H9 (cell line): ENCODE measurements around the gene HHATL. TPM values are rescaled to one million over a fixed set of nuclear protein-coding genes. Genes with fewer than 3 reads are reported as not detected.

Source experiments
- DNase-seq: peaks from one replicate; pipeline ENCODE4 v3.0.0-alpha.2; 2017
- H2AFZ ChIP-seq: one replicate; pipeline ENCODE4 v1.6.1; 2013; ENCODE audit warnings: mild to moderate bottlenecking, low read length, control low read depth, moderate library complexity
- H2AK5ac ChIP-seq: 2 replicates; pipeline ENCODE4 v1.6.1; 2013; ENCODE audit warnings: low read length, control low read depth, mixed read lengths; ENCODE audit not compliant: insufficient read length
- H2BK120ac ChIP-seq: one replicate; pipeline ENCODE4 v1.6.1; 2013; ENCODE audit warnings: low read depth, mild to moderate bottlenecking, low read length, control low read depth, inconsistent platforms; ENCODE audit not compliant: poor library complexity, severe bottlenecking
- H2BK12ac ChIP-seq: 2 replicates; pipeline ENCODE4 v1.6.1; 2013; ENCODE audit warnings: low read length, control low read depth, mixed read lengths, low read depth; ENCODE audit not compliant: insufficient read length
- H2BK15ac ChIP-seq: 2 replicates; pipeline ENCODE4 v1.6.1; 2013; ENCODE audit warnings: low read depth, low read length, control low read depth
- H2BK20ac ChIP-seq: one replicate; pipeline ENCODE4 v1.6.1; 2013; ENCODE audit warnings: low read depth, mild to moderate bottlenecking, low read length, control low read depth, inconsistent platforms; ENCODE audit not compliant: poor library complexity, severe bottlenecking
- H2BK5ac ChIP-seq: 2 replicates; pipeline ENCODE4 v1.6.1; 2013; ENCODE audit warnings: low read length, control low read depth, mixed read lengths; ENCODE audit not compliant: insufficient read length
- H3K14ac ChIP-seq: 2 replicates; pipeline ENCODE4 v1.6.1; 2013; ENCODE audit warnings: low read length, control low read depth; ENCODE audit not compliant: insufficient read depth
- H3K18ac ChIP-seq: 2 replicates; pipeline ENCODE4 v1.6.1; 2013; ENCODE audit warnings: low read depth, mild to moderate bottlenecking, mixed read lengths, low read length, control low read depth; ENCODE audit not compliant: insufficient read length
- H3K23ac ChIP-seq: 2 replicates; pipeline ENCODE4 v1.6.1; 2013; ENCODE audit warnings: low read length, control low read depth, mixed read lengths, low read depth; ENCODE audit not compliant: insufficient read length
- H3K23me2 ChIP-seq: 2 replicates; pipeline ENCODE4 v1.6.1; 2013; ENCODE audit warnings: low read depth, mild to moderate bottlenecking, mixed read lengths, low read length, control low read depth; ENCODE audit not compliant: insufficient read length, poor library complexity, severe bottlenecking
- H3K27ac ChIP-seq: 2 replicates; pipeline ENCODE4 v1.5.1; 2013; ENCODE audit warnings: low read length, control low read depth, mixed read lengths, low read depth; ENCODE audit not compliant: insufficient read length
- H3K27me3 ChIP-seq: 2 replicates; pipeline ENCODE4 v1.6.1; 2013; ENCODE audit warnings: low read length, control low read depth, inconsistent platforms; ENCODE audit not compliant: insufficient read depth
- H3K4ac ChIP-seq: 2 replicates; pipeline ENCODE4 v1.6.1; 2013; ENCODE audit warnings: low read depth, mild to moderate bottlenecking, control low read depth, inconsistent platforms, low read length, moderate library complexity
- H3K4me1 ChIP-seq: 2 replicates; pipeline ENCODE4 v1.6.1; 2013; ENCODE audit warnings: low read length, control low read depth, inconsistent platforms; ENCODE audit not compliant: insufficient read depth
- H3K4me2 ChIP-seq: 2 replicates; pipeline ENCODE4 v1.6.1; 2013; ENCODE audit warnings: low read length, control low read depth, mixed read lengths; ENCODE audit not compliant: insufficient read length, insufficient read depth
- H3K56ac ChIP-seq: 2 replicates; pipeline ENCODE4 v1.6.1; 2013; ENCODE audit warnings: low read depth, mild to moderate bottlenecking, mixed read lengths, low read length, control low read depth; ENCODE audit not compliant: insufficient read length
- H3K79me1 ChIP-seq: 2 replicates; pipeline ENCODE4 v1.6.1; 2013; ENCODE audit warnings: low read depth, mild to moderate bottlenecking, moderate library complexity, low read length, control low read depth, inconsistent platforms; ENCODE audit not compliant: insufficient read depth, poor library complexity, severe bottlenecking
- H3K79me2 ChIP-seq: 2 replicates; pipeline ENCODE4 v1.6.1; 2013; ENCODE audit warnings: low read length, control low read depth, inconsistent platforms; ENCODE audit not compliant: insufficient read depth
- H3K9ac ChIP-seq: 2 replicates; pipeline ENCODE4 v1.6.1; 2013; ENCODE audit warnings: low read length, control low read depth, mixed read lengths; ENCODE audit not compliant: insufficient read length; ENCODE audit errors: extremely low read depth
- H3K9me3 ChIP-seq: one replicate; pipeline ENCODE4 v1.6.1; 2013; ENCODE audit warnings: low read depth, low read length, inconsistent platforms; ENCODE audit not compliant: control insufficient read depth
- H3T11ph ChIP-seq: one replicate; pipeline ENCODE4 v1.6.1; 2013; ENCODE audit warnings: mild to moderate bottlenecking, low read length, control low read depth, inconsistent platforms
- H4K20me1 ChIP-seq: one replicate; pipeline ENCODE4 v1.6.1; 2013; ENCODE audit not compliant: control insufficient read depth, insufficient read length, insufficient read depth
- H4K5ac ChIP-seq: 2 replicates; pipeline ENCODE4 v1.6.1; 2013; ENCODE audit warnings: low read depth, mild to moderate bottlenecking, mixed read lengths, low read length, control low read depth; ENCODE audit not compliant: insufficient read length
- H4K8ac ChIP-seq: replicated peaks from 2 replicates; pipeline ENCODE4 v1.6.1; 2013; ENCODE audit warnings: low read length, control low read depth, mixed read lengths, low read depth; ENCODE audit not compliant: insufficient read length
- H4K91ac ChIP-seq: 2 replicates; pipeline ENCODE4 v1.6.1; 2013; ENCODE audit warnings: low read depth, mild to moderate bottlenecking, moderate library complexity, mixed read lengths, low read length, control low read depth; ENCODE audit not compliant: insufficient read length
- H3K27ac Mint-ChIP-seq, 3 experiments: 2 replicates in 2 of 3; 3 replicates in 1 of 3; pipeline ENCODE4 v1.8.0; 2020 to 2021; ENCODE audit warnings: mixed read lengths in 3 of 3, mild to moderate bottlenecking in 1 of 3, moderate library complexity in 1 of 3
- H3K27me3 Mint-ChIP-seq: 2 replicates; pipeline ENCODE4 v1.8.0; 2021; ENCODE audit warnings: low read depth, mild to moderate bottlenecking, moderate library complexity, mixed read lengths
- H3K36me3 Mint-ChIP-seq, 3 experiments: 2 replicates in 2 of 3; 3 replicates in 1 of 3; pipeline ENCODE4 v1.8.0; 2020 to 2021; ENCODE audit warnings: low read depth in 3 of 3, mixed read lengths in 3 of 3; ENCODE audit not compliant: insufficient read depth in 1 of 3
- H3K4me1 Mint-ChIP-seq, 2 experiments: 2 replicates each; pipeline ENCODE4 v1.8.0; 2020; ENCODE audit warnings: mixed read lengths in 2 of 2
- H3K4me3 Mint-ChIP-seq, 2 experiments: 2 replicates in 1 of 2; 3 replicates in 1 of 2; pipeline ENCODE4 v1.8.0; 2020 to 2021; ENCODE audit warnings: mild to moderate bottlenecking in 2 of 2, mixed read lengths in 2 of 2, moderate library complexity in 1 of 2
- H3K9me3 Mint-ChIP-seq, 2 experiments: 2 replicates in 1 of 2; 3 replicates in 1 of 2; pipeline ENCODE4 v1.8.0; 2020; ENCODE audit warnings: mild to moderate bottlenecking in 2 of 2, mixed read lengths in 2 of 2, moderate library complexity in 1 of 2
- CTCF ChIP-seq: fragments of 200-600 bp; sonication (generic); conservative IDR thresholded peaks from 3 replicates; pipeline ENCODE4 v1.8.0; 2021; ENCODE audit warnings: antibody characterized with exemption, mild to moderate bottlenecking
- WGBS: extraction: QIAGEN DNeasy Blood & Tissue Kit; methylation state at CpG from one replicate; pipeline ENCODE4 v1.1.7; 2013; ENCODE audit warnings: missing lambda C conversion rate, low lambda C conversion rate, mixed read lengths; ENCODE audit not compliant: insufficient read length; ENCODE audit errors: extremely low coverage; 5-methylcytosine and 5-hydroxymethylcytosine counted together
- total RNA-seq: library from RNA; stranded (reverse); gene quantifications from 2 replicates; pipeline ENCODE4 v1.2.1, GENCODE V29; 2021

The HHATL gene
- total RNA-seq, 1 experiment from 2014 or later = 0.46 TPM

- H4K91ac ChIP-seq = no peak overlapping the region
- peaks cover 6 to 10% of the 10 kb centered on the region in 2 experiments for H3K9me3 Mint-ChIP-seq
- H3K36me3 Mint-ChIP-seq = peaks cover 0 to 9% (median 0%) of the 10 kb centered on the region in 3 experiments; a peak in 2 of 7 replicates
- H2BK12ac ChIP-seq = no peak overlapping the region
- no peak overlapping the region for H2BK120ac ChIP-seq
- no peak overlapping the region for H2BK15ac ChIP-seq
- no peaks in the 10 kb centered on the region for H3K79me2 ChIP-seq
- no peak overlapping the region for H2AK5ac ChIP-seq
- no peak overlapping the region for H3T11ph ChIP-seq
- no peaks in the 10 kb centered on the region for H3K79me1 ChIP-seq
- no peak for DNase-seq
- whole genome bisulfite sequencing = no CpG with 5 or more reads among the region's 3 CpGs
- H2BK5ac ChIP-seq = no peak overlapping the region
- H3K23ac ChIP-seq = no peak overlapping the region
- H3K4me1 Mint-ChIP-seq = peaks cover 9% of the 10 kb centered on the region in 2 experiments
- H3K4ac ChIP-seq = no peak overlapping the region
- no peak overlapping the region for H2AFZ ChIP-seq
- peaks cover 5% of the 10 kb centered on the region for H3K9me3 ChIP-seq
- no peaks in the 10 kb centered on the region for H3K27me3 ChIP-seq
- H4K8ac ChIP-seq = no peak overlapping the region
- no peak for TF ChIP-seq CTCF
- H2BK20ac ChIP-seq = no peak overlapping the region
- no peaks in the 10 kb centered on the region for H3K4me1 ChIP-seq
- no peak overlapping the region for H3K18ac ChIP-seq
- H3K56ac ChIP-seq = no peak overlapping the region
- no peak overlapping the region for H3K14ac ChIP-seq
- no peak overlapping the region for H3K27ac Mint-ChIP-seq
- no peak overlapping the region for H3K9ac ChIP-seq
- no peak overlapping the region for H4K5ac ChIP-seq
- no peak overlapping the region for H3K4me2 ChIP-seq
- no peak overlapping the region for H3K4me3 Mint-ChIP-seq
- no peaks in the 10 kb centered on the region for H4K20me1 ChIP-seq
- peaks cover 10% of the 10 kb centered on the region for H3K27me3 Mint-ChIP-seq
- no peak overlapping the region for H3K27ac ChIP-seq
- no peaks in the 10 kb centered on the region for H3K23me2 ChIP-seq
Measured at GRCh38 chr3:42674146-42674545, 28.5 kb downstream of the HHATL start.
